Left lobe of liver (tissue), 2 donors: ENCODE data around the gene NHLRC4. TPM values are rescaled to one million over a fixed set of nuclear protein-coding genes. Genes with fewer than 3 reads are reported as not detected.
A peak's percentile ranks its signal among the peaks of the same experiment; 100 is the strongest.

ENCODE experiments used
- ATAC-seq: fragments of 200-7000 bp; cut with Tn5 transposase; one replicate; pipeline ENCODE4 v1.9.1; 2020; ENCODE audit warnings: mild to moderate bottlenecking, moderate library complexity
- DNase-seq: peaks from one replicate; pipeline ENCODE4 v3.0.0-alpha.2; 2020; ENCODE audit warnings: low spot score
- total RNA-seq: library from RNA; stranded (reverse); gene quantifications from one replicate; pipeline ENCODE4 v1.2.1, GENCODE V29; 2021
- donor health status: DM: no; HTN: no; CAD: no; lungs with moderate emphysema.
- donor health status: DM: no; HTN: yes; CAD: no.

NHLRC4 gene
- total RNA-seq, 1 donor from 2014 or later: 0.28 TPM

DNA sequence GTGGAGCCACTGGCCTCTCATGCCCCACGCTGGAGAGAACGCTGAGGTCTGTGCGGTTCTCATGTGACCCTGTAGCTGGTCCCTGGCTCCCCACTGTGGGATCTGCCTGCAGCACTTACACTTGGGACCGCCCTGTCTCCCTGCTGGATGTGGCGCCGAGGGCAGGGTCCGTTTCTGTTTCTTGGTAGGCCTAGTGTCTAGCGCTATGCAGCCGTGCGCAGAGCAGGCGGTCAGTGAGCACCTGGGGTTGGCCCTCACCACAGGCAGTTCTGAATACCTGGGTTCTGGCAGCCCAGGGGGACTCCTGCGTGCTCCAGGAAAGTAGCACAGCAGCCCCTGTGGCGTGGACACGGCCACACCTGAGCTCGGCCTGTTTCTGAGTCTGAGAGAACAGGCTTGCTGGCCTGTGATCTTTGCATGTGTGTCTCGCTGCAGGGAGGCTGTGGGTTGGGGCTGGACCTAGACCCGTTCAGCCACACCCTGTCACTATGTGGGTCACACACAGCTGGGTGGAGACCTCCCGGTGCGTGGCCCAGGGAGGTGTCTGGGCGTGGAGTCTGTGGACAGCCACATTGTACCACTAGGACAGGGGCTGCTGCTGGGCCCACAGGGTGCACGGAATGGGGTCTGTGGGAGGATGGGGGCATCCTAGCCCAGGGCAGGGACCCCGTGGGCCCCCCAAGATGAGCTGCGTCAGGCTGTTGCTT, 36.5 kb upstream of the NHLRC4 start:
- ATAC-seq: no peak
- no peak for DNase-seq

DNA sequence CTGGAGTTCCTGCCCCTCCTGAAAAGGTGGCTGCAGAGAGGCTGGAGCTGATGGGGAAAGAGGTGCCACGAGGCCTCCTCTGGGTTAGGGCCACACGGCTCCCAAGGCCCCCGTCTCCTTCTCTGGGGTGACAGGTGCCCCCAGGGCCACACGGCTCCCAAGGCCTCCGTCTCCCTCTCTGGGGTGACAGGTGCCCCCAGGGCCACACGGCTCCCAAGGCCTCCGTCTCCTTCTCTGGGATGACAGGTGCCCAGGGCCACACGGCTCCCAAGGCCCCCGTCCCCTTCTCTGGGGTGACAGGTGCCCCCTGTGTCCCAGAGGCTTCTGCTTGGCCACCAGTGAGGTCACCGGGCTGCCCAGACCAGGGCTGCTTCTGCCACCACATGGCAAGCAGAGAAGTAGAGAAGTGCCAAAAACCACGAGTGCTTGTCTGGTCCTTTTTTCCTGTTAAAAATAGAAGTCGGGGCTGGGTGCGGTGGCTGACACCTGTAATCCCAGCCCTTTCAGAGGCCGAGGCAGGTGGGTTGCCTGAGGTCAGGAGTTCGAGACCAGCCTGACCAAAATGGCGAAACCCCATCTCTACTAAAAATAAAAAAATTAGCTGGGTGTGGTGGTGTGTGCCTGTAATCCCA, 35.2 kb upstream of the NHLRC4 start:
- DNase-seq (no peak), ATAC-seq (no peak)

GRCh38 chr16:533391-534123, 33.2 kb upstream of the NHLRC4 start:
- peak; percentile 76 for ATAC-seq

DNA sequence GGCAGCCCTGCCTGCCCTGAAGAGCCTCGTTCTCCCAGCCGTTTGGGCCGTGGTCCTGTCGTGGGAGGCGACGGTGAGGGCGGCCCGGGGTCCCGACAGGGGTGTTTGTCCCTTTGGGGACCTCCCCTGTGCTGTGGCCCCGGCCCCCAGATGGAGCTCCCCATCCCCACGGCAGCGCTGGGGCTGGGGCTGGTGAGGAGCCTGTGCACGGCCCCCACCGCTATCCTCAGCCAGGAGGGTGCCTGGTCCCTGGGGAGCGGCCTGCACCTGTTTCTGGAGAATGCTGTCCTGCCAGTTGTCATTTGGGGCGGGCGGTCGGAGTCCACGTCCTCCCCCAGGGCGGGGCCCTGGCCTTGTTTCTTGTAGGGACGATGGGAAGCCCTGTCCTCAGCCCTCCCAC, 32.7 kb upstream of the NHLRC4 start:
- ATAC-seq (peak; percentile 68), DNase-seq (peak; percentile 82)

More at GRCh38 chr16:533391-534123, 33.2 kb upstream of the NHLRC4 start:
- peak; percentile 85 for DNase-seq

DNA sequence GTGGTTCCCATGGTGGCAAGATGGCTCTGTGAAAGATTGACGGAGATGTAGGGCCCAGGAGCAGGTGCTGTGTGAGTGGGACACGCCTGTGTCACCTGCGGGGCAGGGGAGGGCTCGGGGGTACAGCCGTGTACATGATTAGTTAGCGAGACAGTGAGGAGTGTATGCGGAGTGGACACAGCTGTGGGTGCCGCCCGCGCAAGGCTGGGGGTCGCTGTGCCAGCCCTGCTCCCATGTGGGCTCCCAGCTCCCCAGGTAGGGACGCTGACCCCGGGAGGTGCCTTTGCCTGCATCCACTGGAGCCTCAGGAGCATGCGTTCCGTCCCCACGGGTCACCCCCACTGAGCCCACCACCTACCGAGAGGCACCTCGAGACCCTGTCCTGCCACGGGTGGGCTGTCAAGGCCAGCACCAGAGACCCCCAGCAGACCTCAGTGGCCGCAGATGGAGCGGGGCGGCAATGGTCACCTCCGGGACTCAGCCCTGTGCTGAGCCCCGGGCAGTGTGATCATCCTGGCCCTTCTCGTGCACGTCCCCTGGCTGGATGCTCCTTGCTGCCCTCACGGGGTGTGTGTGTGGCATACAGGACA, 31.9 kb upstream of the NHLRC4 start:
- no peak for DNase-seq
- ATAC-seq: peak; percentile 68

DNA sequence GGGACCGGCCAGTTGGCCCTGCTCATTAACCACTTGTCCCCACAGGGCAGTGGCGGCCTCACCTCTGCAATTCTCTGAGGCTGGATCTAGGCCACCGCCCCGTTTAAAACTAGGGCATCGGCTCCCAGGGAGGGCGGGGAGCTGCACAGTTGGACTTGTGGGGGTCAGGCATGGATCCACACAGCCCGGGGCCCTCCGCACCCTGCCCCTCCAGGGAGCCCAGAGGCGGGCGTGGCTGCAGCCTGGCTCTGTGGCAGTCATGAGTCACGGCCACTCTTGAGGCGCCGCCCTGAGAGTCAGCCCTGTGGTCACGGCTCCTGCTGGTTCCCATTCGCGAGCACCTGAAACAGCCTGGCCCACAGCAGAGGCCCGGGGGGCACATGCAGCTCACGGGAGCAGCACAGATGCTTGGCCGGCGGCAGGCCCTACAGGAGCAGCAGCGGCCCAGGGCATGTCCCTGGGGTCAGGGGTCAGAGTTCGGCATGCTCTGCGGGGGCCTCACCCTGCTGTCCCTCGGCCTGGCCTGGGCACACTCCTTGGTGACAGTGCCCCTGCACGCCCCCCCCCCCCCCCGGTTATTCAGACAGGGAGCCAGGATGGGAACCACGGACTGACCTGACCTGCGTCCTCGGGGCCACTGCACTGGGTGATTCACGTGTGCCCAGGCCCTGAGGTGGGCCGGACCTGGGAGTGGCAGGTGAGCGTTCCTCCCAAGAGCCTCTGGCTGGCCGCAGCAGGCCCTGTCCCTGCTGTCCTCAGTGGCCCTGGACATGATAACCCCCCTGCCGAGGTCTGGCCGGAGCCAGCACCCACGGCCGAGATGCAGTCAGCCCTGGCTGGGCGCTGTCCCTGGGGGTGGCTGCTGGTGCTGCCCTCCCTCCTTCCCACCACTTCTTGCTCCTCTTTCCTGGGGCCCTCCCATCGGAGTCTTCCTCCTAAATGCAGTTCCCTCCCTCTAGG, 31.1 kb upstream of the NHLRC4 start:
- DNase-seq (peak; percentile 82), ATAC-seq (peak; percentile 33)

DNA sequence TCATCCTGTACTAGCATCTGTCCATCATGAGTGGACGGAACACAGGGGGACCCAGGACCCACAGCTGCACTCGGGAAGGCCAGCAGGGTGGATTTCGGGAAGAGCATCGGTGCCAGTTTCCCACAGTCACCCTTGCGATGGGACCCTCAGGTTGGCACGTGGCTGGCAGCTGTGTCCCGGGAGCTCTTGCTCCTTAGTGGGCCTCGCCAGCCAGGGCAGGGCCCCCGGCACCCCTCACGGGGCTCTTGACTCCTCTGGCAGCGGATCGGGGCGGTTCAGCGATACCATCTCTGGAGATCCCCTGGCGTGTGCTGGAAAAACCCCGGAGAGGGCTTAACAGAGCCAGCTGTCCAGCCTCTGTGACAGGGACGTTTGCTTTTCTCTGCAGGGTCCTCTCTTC, 30.1 kb upstream of the NHLRC4 start:
- ATAC-seq: no peak

DNA sequence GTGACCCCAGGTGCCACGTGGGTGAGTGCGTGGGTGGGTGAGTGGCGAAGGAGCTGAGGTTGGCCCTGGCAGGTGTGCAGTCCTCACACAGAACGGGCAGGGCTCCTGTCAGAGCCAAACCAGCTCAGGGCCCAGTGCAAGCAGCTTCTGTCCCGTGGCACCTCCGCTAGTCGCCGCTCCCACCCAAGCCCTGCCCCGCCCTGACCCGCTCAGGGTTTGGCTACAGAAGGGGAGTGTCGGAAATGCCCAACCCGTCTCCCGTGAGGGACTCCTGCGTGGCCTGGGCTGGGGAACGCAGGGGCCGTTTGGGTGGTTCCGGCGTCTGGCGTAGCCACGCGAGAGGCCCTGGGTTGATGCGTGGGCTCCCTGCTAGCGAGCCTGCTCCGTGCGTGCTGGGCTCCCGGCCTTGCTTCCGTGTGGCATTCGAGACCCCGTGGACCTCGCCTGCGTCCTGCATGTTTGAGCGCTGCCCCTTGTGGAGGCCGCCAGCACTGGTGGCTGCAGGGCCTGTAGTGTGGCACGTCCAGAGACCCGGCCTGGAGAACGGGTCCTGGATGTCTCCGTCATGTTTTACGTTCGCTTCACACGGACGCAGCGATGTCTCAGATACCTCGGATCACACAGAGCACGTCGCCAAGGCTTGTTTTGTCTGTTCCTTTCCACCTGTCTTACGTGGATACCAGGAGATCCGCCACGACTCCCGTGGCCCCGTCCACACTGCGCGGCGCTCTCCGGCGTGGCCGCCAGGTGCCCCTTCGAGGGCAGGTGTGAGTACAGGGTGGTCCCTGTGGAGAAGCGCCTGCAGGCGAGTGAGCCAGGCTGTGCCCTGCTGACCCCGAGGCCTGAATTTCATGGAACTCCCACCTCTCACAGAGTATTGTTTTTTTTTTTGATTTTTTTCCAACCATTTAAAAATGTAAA, 29.1 kb upstream of the NHLRC4 start:
- DNase-seq (no peak), ATAC-seq (no peak)

More for the DNA sequence above, 30.1 kb upstream of the NHLRC4 start:
- no peak for DNase-seq

- DNase-seq: no peak
- ATAC-seq: no peak
These were observed 26.8 kb upstream of the NHLRC4 start for GRCh38 chr16:539901-540530.

GRCh38 chr16:540645-541340, 26.0 kb upstream of the NHLRC4 start:
- DNase-seq: no peak

GRCh38 chr16:543301-544164, 23.3 kb upstream of the NHLRC4 start:
- peak; percentile 89 for DNase-seq
- peak; percentile 87 for ATAC-seq

More at GRCh38 chr16:540645-541340, 26.0 kb upstream of the NHLRC4 start:
- no peak for ATAC-seq

DNA sequence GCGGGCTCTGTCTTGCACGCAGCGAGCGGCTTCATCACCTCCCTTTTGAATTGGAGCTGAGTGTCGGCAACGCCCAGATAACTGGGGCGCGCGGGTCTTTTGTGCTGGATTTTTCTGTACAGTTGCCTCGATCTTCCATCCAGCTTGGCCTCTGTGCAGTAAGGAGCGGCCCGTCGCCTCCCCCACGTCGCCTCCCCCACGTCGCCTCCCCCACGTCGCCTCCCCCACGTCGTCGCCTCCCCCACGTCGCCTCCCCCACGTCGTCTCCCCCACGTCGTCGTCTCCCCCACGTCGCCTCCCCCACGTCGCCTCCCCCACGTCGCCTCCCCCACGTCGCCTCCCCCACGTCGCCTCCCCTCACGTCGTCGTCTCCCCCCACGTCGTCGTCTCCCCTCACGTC, 22.3 kb upstream of the NHLRC4 start:
- DNase-seq (no peak), ATAC-seq (no peak)

DNA sequence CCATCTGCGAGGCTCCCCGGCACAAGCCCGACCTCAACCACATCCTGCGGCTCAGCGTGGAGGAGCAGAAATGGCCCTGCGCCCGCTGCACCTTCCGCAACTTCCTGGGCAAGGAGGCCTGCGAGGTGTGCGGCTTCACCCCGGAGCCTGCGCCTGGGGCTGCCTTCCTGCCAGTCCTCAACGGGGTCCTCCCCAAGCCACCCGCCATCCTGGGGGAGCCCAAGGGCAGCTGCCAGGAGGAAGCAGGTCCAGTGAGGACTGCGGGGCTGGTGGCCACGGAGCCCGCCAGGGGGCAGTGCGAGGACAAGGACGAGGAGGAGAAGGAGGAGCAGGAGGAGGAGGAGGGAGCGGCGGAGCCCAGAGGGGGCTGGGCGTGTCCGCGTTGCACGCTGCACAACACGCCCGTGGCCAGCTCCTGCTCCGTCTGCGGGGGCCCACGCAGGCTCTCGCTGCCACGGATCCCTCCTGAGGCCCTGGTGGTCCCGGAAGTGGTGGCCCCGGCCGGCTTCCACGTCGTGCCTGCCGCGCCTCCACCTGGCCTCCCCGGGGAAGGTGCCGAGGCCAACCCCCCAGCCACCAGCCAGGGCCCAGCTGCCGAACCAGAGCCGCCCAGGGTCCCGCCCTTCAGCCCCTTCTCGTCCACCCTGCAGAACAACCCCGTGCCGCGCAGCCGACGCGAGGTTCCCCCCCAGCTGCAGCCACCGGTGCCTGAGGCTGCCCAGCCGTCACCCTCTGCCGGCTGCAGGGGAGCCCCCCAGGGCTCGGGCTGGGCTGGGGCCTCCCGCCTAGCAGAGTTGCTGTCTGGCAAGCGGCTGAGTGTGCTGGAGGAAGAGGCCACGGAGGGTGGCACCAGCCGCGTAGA, 19.7 kb upstream of the NHLRC4 start:
- no peak for ATAC-seq

GRCh38 chr16:548586-548985, 18.2 kb upstream of the NHLRC4 start:
- no peak for ATAC-seq

More for the DNA sequence above, 19.7 kb upstream of the NHLRC4 start:
- no peak for DNase-seq

GRCh38 chr16:549544-550263, 17.1 kb upstream of the NHLRC4 start:
- ATAC-seq: no peak
- DNase-seq: no peak

More at GRCh38 chr16:548586-548985, 18.2 kb upstream of the NHLRC4 start:
- no peak for DNase-seq
